C4-2B (cell line): ENCODE data around the gene SMIM38.

Source experiments
- H3K27ac ChIP-seq: fragments of 450-650 bp; 2 replicates; pipeline ENCODE4 v1.5.1; 2017
- ZFX ChIP-seq: fragments of 450-650 bp; IDR thresholded peaks from 2 replicates; pipeline ENCODE4 v1.6.1; 2017
- TF ChIP-seq, protein P1 (sequence below): fragments of 450-650 bp; conservative IDR thresholded peaks from 2 replicates; pipeline ENCODE4 v1.5.1; 2017; ENCODE audit warnings: mild to moderate bottlenecking

SMIM38 gene

DNA sequence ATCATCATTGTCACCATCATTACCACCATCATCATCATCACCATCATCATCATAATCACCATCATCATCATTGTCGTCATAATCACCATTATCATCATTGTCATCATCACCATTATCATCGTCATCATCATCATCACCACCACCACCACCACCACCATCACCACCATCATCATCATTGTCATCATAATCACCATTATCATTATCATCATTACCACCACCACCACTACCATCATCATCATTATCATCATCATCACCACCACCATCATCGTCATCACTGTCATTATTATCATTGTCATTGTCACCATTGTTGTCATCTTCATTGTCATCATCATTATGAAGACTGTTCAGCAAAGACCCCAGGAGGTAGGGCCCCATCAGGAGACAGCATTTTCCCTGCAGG lies 33.3 kb downstream of the SMIM38 start:
- no peak overlapping the region for H3K27ac ChIP-seq
- no peak for TF ChIP-seq ZFX
- TF ChIP-seq, protein P1, sequence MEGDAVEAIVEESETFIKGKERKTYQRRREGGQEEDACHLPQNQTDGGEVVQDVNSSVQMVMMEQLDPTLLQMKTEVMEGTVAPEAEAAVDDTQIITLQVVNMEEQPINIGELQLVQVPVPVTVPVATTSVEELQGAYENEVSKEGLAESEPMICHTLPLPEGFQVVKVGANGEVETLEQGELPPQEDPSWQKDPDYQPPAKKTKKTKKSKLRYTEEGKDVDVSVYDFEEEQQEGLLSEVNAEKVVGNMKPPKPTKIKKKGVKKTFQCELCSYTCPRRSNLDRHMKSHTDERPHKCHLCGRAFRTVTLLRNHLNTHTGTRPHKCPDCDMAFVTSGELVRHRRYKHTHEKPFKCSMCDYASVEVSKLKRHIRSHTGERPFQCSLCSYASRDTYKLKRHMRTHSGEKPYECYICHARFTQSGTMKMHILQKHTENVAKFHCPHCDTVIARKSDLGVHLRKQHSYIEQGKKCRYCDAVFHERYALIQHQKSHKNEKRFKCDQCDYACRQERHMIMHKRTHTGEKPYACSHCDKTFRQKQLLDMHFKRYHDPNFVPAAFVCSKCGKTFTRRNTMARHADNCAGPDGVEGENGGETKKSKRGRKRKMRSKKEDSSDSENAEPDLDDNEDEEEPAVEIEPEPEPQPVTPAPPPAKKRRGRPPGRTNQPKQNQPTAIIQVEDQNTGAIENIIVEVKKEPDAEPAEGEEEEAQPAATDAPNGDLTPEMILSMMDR: no peak

DNA sequence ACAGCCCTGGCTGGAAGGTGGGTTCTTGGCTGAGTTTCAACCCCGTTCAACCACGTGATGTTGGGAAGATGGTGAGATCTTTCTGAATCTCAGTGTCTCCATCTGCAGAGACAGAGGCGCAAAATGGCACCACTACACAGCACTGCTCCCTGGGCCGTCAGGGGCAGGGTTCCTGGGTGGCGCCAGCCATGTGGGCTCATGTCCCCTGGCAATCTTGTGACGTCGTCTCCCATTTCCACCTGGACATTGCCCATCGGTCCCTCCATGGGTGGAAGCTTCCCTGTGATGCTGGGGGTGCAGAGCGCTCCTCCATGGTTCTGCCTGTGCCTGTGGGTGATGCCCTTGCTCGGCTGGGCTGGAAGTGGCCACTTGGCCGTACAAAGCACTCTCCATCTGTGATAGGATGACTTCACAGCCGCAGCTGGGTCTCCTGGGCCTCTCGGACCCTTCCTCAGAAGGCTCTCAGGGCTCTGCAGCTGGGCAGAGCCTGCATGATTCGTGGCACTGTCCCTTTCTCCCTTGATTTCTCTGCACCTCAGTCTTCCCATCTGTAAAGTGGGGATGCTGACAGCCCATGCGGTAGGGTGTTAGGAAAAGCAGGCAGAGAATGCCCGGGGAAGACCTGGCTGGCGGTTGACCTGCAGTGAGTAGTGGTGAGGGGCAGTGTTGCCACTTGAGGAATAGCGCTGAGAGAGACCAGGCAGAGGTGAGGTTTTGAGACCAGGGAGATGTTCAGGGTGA lies 35.2 kb downstream of the SMIM38 start:
- no peak overlapping the region for H3K27ac ChIP-seq
- TF ChIP-seq, protein P1: no peak
- no peak for TF ChIP-seq ZFX

GRCh38 chr11:69192301-69192721 lies 36.6 kb downstream of the SMIM38 start:
- H3K27ac ChIP-seq: no peak overlapping the region
- TF ChIP-seq, protein P1: no peak
- no peak for TF ChIP-seq ZFX

DNA sequence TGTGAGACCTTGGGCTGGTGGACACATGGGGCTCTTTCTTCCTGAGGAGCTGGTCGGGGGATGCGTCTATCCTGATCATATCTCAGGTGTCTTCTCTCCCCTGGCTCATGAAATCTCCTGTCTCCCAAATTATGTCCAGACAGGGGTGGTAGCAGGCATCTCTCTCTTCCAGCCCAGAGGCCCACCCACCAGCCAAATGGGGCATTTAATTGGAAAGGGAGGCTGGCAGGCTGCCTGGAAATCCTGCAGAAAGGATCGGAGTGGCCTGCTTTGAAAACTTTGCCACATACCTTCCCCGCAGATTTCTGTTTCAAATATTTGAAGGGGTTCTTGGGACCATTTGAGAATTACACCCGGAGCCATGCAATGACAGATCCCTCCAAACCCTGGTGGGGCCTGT lies 37.4 kb downstream of the SMIM38 start:
- TF ChIP-seq ZFX: no peak
- TF ChIP-seq, protein P1: no peak
- no peak overlapping the region for H3K27ac ChIP-seq

GRCh38 chr11:69193629-69194028 lies 37.9 kb downstream of the SMIM38 start:
- no peak overlapping the region for H3K27ac ChIP-seq
- TF ChIP-seq, protein P1: no peak
- no peak for TF ChIP-seq ZFX

DNA sequence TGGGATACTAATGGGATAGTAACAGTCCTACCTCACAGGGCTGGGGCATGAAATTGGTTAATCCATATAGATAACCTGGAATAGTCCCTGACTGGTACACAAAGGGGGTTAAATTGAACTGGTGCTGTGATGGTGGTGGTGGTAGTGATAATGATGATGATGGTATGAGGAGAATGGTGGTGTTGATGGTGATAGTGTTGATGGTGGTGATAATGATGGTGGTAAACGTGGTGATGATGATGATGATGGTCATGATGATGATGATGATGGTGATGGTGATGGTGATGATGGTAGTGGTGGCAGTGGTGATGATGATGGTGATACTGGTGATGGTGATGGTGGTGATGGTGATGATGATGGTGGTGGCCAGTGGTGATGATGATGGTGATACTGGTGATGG lies 38.7 kb downstream of the SMIM38 start:
- H3K27ac ChIP-seq: no peak overlapping the region
- TF ChIP-seq, protein P1: no peak
- no peak for TF ChIP-seq ZFX

DNA sequence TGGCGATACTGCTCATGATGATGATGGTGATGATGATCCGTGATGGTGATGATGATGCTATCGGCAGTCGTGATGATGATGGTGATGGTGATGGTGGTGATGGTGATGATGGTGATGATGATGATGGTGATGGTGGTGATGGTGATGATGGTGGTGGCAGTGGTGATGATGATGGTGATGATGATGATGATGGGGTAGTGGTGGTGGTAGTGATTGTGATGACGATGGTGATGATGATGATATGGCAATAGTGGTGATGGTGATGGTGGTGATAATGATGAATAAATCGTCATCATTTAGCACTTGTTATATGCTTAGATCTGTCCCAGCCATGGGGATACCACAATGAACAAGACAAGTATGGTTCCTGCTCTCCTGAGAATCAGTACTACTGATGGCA lies 39.2 kb downstream of the SMIM38 start:
- TF ChIP-seq ZFX: no peak
- TF ChIP-seq, protein P1: no peak

More for the DNA sequence above, 39.2 kb downstream of the SMIM38 start:
- no peak overlapping the region for H3K27ac ChIP-seq
